H54 (cell line): Measurements from ENCODE around the gene DNAJC18.
"Not testable (repeated sequence)": the region's sequence is repeated elsewhere in the genome, so short reads cannot be mapped to it uniquely, and the experiment has no call there.

ENCODE experiments used
- DNase-seq: peaks from one replicate; pipeline ENCODE4 v3.0.0; 2011; ENCODE audit warnings: low spot score, mixed read lengths; ENCODE audit not compliant: insufficient read length
- FAIRE-seq: peaks from 3 replicates; lab custom pipeline; 2011; peaks lifted over from hg19 to GRCh38; lab: Jason Lieb, UNC
- POLR2A ChIP-seq: IDR thresholded peaks from 2 replicates; pipeline ENCODE4 v1.6.1; 2011; ENCODE audit warnings: low read depth, mild to moderate bottlenecking, low read length

Gene DNAJC18

DNA sequence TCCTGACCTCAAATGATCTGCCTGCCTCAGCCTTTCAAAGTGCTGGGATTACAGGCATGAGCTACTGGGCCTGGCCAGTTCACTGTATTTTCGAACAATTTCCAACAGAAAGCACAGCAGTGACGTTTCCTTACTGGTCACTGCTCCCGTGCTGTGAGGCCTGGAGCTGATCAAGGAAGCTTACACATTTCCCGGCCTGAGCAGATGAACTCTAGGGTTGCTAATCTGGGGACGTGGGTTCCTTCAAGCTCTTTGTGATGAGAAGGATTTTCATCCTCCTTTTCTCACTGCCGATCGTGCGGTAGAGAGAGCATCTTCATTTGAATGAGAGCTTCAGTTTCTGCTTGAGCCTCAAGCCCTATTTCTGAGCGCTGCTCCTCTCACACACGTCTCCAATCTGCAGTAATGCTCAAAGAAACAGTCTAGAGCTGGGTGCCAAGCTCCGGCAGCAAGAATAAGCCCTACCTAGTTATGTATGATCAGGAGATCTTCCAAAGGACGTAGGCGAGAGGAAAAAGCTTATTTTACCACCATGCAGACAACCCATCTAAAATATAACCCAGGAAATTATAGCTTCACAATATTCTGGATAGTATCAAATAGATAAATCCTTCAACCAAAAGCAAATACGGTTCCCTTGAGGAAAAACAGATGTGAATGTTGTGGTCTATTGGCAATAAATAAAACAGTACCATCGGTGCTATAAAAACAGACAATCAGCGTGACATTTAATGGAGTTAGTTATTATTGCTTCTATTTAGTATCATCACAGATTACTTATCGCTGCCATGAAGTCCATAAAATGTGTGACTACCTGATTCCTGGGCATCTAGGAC lies 28.1 kb downstream of the DNAJC18 start:
- FAIRE-seq (no peak), DNase-seq (no peak)
- no peak for TF ChIP-seq POLR2A

DNA sequence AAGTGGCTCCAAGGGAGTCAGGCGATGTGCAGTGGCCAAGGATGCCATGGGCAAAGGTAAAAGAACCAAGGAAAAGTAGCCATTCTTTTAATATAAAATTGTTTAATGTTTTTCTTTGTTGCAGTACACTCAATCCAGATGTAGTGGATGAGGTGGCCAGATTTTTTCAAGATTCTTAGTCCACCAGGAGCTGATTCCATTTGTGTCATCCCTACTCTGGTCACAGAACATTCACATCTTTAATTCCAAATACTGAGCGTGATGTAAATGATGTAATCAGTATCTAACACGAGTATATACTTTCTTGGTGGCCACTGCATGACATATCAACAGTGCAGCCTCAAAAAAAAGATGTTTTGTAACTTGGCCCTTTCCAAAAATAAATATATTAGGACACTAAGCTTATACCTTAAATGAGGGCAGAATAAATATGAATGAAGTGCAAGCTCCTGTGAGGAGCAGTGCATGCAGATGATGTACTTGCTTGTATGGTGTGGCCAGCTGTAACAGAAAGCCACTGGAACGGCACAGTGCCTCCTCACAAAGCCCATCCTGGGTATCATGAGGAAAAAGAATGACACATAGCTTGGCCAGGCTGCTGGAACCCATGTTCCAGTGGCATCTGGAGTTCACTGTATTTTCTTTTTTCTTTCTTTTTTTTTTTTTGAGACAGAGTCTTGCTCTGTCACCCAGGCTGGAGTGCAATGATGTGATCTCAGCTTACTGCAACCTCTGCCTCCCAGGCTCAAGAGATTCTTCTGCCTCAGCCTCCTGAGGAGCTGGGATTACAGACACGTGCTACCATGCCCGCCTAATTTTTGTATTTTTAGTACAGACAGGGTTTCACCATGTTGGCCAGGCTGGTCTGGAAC lies 29.0 kb downstream of the DNAJC18 start:
- FAIRE-seq (no peak), DNase-seq (no peak)
- no peak for TF ChIP-seq POLR2A

DNA sequence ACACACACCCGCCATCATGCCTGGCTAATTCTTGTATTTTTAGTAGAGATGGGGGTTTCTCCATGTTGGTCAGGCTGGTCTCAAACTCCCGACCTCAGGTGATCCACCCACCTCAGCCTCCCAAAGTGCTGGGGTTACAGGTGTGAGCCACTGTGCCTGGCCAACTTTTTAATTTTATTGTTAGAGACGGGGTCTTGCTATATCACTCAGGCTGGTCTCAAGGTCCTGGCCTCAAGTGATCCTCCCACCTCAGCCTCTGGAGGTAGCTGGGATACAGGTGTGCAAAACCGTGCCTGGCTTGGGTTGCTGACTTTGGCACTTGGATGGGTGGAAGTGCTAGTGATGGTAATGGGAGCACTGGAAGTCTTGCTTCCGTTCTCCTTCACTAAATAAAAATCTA lies 30.2 kb downstream of the DNAJC18 start:
- not testable (repeated sequence) for FAIRE-seq, DNase-seq

DNA sequence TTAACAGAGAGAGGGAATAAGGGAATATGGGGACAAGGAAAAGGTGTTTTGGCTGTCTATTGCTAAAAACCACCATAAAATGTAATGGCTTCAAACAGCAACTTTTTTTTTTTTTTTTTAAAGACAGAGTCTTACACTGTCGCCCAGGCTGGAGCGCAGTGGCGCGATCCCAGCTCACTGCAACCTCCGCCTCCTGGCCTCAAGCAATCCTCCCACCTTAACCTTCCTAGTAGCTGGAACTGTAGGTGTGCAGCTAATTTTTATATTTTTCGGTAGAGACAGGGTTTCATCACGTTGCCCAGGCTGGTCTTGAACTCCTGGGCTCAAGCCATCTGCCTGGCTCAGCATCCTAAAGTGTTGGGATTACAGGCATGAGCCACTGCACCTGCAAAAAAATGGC lies 31.1 kb downstream of the DNAJC18 start:
- no peak for TF ChIP-seq POLR2A
- FAIRE-seq = no peak
- no peak for DNase-seq

DNA sequence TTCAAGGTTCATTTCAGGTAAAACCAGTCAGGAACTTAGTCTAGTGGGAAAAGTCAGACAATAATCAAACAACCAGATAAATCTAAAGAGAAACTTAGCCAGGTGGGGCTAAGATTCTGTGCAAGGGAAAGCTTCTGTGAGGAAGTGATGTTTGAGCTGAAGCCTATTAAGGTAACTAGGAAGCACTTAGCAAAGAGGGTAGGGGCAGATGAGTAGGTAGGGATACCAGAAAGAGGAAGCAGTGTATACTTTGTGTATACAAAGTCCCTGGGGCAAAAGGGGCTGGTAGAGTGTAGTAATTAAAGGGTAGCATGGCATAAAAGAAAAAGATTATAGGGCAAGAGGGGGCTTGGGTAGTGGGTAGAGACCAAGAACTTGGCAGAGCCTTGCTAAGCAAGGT lies 31.8 kb downstream of the DNAJC18 start:
- FAIRE-seq (no peak), DNase-seq (no peak)
- no peak for TF ChIP-seq POLR2A

DNA sequence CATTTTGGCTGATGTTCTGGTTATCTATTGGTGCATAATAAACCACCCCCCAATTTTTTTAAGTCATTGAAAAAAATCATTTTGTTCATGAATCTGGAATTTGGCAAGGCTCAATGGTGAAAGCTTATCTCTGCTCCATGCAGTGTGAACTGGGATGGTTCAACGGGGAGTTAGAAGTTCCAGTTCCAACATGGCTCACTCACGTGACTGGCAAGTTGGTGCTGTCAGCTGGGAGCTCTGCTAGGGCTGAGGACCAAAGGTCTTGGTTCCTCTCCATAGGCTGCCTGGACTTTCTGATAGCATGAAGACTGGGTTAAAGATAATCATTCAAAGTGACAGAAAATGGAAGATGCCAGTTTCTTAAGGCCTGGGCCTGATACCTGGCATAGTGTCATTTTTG lies 32.4 kb downstream of the DNAJC18 start:
- no peak for TF ChIP-seq POLR2A
- no peak for DNase-seq
- FAIRE-seq = no peak

DNA sequence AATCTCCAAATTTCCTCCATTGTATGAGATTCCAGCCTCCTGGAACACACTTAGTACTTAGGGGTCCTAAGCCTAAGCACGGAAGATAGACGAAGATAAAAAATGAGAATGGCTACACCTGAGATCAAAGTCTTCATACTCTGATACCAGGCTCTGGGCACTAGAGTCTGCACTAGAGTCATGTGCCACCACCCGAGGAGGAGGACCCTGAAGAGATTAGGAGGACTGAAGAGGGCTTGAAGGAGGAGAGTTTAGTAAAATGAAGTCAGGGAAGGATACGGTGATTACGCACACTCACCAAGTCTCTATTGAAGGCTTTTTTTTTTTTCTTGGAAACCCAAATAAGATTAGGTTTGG lies 34.9 kb downstream of the DNAJC18 start:
- no peak for FAIRE-seq
- DNase-seq = no peak
- no peak for TF ChIP-seq POLR2A

DNA sequence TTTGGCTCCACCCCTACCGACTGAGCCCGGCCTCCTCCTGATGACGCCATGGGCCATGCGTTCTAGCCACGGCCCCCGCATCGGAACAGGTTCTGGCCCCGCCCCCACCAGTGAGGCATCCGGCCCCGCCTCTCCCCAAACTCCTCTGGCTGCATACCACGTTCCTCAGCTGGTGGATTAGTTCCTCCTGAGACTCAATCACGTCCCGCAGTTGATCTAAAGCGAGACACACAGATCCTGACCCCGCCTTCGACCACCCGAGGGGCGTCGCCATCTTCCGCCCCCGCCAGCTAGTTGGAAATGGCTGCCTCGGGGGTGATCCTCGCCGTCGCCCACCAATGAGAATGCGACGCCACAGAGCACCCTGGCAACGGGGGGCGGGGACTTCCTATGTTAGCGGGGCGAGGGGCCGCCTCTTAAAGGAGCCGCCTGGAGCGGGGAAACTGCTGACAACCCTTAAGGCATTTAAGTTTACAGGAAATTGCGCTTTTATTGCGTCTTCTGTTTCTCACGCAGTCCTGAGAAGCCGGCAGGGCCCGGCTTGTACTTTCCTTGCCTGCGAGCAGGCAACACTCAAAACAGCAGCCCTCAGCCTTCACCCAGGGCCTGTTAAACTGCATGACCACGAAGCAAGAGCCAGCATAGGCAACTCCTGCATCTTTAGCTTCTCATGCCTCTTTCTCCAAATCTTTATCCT lies 35.4 kb downstream of the DNAJC18 start, which contains the start of gene SPATA24:
Gene SPATA24, minus strand, starts transcription at position 303 of the 697 bp plus-strand sequence. Its CDS starts 29 bp downstream, at position 274.
- FAIRE-seq = no peak
- peak; percentile 95 for DNase-seq
- no peak for TF ChIP-seq POLR2A

DNA sequence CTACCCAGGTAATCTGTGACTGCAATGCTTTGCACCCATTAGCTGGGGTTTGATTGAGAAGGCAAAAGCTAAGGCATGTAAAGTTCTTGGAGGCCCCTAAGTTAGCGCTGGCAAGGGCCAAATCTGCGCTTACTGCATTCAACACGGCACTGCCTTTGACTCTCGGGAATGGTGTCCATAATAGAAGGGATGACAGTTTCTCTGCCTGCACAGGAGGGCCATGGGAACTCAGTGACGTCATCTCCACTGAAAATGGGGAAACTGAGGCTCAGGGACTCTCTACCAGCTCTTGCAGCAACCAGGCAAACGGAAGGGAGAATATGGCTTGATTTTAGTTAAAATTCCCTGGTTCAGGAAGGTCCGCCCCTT lies 35.9 kb downstream of the DNAJC18 start:
- no peak for DNase-seq
- FAIRE-seq = no peak
- no peak for TF ChIP-seq POLR2A

DNA sequence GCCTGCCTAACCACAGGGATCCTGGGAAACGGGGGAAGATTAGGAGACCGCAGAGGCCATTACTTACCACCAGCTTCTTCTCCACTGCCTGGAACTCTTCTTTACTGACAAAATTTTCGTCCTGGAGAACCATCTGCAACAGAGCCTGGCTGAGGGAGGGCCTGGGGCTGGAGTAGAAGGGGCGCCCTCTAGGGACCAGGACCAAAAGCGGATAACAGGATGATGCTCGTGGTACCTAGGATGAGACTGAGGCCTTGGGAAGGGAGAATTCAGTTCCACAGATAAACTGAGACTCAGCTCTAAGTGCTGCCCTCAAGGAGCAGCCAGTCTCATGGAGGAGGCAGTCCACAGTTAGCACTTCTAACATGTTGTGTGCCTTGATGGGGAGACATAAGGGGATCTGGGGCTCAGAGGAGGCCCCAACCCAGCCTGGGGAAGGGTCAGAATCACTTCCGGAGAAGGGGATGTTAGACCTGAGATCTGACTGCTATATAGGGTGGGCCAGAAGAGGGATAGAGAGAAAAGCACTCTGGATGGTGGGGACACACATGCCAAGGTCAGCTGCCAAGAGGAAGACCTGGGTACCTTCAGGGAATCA lies 36.7 kb downstream of the DNAJC18 start:
- DNase-seq = no peak
- FAIRE-seq = no peak
- TF ChIP-seq POLR2A = no peak

DNA sequence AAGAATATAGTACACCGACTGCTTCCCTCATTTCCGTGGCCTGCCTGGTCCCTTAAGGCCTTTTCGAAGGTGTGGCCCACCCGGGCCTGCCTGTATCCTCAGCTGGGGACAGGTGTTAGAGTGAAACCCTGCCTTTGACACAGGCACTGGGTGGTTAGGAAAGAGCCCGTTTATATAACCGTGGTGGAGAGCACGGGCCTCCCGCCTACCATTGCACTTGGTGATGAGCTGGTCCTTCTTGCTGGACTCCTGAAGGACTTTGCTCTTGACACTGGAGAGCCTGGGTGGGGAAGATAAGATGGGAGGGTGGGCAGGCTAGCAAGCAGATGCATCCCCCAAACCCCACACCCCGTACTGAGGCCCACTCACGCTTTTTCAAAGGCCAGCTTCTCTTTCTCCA lies 37.8 kb downstream of the DNAJC18 start:
- no peak for TF ChIP-seq POLR2A
- DNase-seq = no peak
- no peak for FAIRE-seq

DNA sequence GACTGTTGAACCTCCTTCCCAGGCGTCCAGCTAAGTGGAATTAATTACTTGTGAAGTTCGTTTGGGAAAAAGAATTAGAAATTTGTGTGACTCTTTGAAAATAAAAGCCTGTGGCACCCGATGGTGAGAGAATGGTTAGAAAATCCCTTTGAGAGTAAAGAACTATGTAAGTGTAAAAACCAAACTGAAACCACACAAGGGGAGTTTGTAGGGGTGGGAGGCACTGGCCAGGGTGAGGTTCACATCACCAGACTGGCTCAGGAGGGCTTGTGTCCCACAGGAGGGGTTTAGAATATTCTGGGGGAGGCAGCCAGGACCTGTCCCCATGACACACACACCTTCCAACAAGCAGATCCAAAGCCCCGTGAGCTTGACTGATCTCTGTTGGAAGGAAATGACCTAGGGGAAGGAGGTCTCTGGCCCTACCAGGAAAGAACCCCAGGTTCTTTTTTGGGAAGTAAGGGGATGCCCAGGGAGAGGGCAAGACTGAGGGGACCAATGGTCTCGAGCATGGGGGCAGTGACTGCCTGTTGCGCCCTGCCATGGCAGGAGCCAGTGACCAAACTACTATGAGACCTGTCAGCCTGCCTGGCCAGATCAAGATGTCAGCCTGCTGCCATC lies 39.7 kb downstream of the DNAJC18 start:
- DNase-seq = no peak
- no peak for FAIRE-seq

DNA sequence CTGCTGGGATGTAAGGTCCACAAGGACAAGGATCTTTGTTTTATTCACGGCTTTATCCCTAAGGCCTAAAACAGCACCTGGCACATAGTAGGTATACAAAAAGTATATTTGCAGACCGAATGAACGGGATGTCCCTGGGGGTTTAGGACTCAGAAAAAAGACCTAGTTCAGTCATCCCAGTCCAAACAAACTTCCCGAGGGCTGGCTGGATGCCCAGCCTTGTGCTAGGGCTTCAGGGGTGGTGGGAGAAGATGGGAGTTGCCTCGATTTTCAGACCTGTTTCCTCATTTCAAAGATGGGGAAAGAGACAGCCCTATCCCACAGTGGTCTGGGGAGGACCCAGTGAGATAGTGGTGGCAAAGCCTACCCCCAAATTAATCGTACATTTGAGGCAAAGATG lies 41.4 kb downstream of the DNAJC18 start:
- DNase-seq = no peak
- FAIRE-seq = no peak
- TF ChIP-seq POLR2A = no peak

More for the DNA sequence above, 39.7 kb downstream of the DNAJC18 start:
- TF ChIP-seq POLR2A = no peak
